GM21576 (cell line): ENCODE data around the gene BCAS1.
"Not testable (repeated sequence)": the region's sequence is repeated elsewhere in the genome, so short reads cannot be mapped to it uniquely, and the experiment has no call there.

Experiments
- ATAC-seq: cut with Tn5 transposase; IDR thresholded peaks from one replicate; pipeline ENCODE4 v1.9.1; 2021; ENCODE audit warnings: mild to moderate bottlenecking, moderate library complexity; ENCODE audit not compliant: unreplicated experiment

BCAS1 gene

DNA sequence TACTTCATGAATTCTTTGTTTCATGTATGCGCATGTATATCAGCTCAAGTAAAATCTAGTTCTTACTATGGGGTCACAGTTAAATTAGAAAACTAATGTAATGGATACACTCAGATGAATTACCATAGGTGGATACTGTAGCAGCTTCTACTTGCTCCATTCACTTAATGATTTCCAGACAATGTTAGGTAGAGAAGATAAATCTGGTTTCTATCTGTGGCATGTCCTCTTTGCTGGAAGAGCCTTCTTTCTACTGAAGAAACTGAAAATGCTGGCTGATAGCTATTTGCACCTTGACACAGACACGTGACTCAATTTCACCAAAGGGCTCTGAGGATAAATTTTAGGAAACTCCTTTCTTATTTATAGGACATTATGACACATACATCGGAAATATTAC is 49.5 kb downstream of the BCAS1 start:
- no peak for ATAC-seq

DNA sequence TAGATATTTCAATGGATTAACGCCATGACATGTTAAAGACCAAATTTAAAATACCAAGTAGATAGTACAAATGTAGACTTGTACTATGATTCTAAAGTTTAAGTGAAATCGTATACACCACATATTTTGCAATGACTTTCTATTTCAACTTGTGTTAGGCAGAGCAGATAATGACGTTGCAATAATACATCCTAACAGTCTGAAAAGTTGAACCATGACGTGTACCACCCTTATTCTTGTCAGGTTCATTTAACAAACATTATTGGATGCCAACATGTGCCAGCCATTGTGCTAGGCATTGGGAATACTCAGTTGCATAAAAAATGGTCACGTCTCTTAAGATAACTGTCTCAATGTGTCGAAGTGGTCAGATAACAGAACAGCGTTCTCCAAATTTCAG is 50.0 kb downstream of the BCAS1 start:
- no peak for ATAC-seq

- ATAC-seq = no peak
Observed at GRCh38 chr20:54019585-54019984, 50.8 kb downstream of the BCAS1 start.

GRCh38 chr20:54019127-54019526 is 51.3 kb downstream of the BCAS1 start:
- ATAC-seq = no peak

- ATAC-seq = peak; percentile 91
Observed at GRCh38 chr20:54017846-54018245, 52.5 kb downstream of the BCAS1 start.

GRCh38 chr20:54015496-54015895 is 54.9 kb downstream of the BCAS1 start:
- ATAC-seq = no peak

- no peak for ATAC-seq
Observed at GRCh38 chr20:54014293-54014926, 56.0 kb downstream of the BCAS1 start.

DNA sequence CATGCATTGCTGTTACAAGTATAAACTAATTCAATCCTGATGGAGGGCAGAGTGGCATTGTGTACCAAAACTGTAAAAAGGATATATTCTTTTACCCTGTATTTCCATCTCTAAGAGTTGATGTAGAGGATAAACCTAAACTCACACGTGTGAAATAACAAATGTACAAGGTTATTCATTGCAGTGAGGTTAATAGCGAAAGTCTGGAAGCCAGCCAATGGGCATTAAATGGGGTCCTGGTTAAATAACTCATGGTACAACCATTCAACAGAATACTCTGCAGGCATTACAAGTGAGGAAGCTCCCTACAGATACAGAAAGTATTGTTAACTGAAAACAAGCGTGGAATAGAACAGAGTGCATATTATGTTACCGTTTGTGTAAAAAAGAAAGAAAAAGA is 56.9 kb downstream of the BCAS1 start:
- no peak for ATAC-seq

GRCh38 chr20:54011346-54011745 is 59.0 kb downstream of the BCAS1 start:
- no peak for ATAC-seq

DNA sequence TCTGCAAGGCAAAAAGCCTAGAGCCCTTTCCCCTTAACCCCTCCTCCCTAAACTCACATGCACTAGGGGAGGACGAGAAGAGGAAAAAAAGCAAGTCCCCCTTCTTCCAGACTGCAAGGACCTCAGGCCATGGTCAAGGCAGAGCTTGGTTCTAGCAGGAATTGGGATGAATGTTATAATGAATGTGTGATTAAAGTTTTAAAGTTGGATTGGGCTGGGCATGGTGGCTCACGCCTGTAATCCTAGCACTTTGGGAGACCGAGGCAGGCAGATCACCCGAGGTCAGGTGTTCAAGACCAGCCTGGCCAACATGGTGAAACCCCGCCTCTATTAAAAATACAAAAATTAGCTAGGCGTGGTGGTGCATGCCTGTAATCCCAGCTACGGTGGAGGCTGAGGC is 64.2 kb downstream of the BCAS1 start:
- ATAC-seq = not testable (repeated sequence)

DNA sequence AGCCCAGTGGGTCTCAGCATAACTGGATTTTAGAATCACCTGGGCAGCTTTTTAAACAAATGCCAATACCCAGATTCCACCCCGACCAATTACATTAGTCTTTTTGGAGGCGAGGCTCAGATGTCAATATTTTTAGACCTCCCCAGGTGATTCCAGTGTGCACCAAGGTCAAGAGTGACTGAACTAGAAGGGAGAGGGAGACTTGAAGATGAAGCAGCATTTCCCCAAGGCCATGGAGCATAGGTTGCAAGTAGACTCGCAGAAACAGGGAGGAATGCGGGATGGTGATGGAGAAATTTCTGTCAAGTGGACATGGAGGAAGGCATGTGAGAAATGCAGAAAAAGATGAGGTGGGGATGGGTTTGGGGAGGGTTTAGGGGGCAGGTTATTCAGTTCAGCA is 64.9 kb downstream of the BCAS1 start:
- no peak for ATAC-seq

GRCh38 chr20:54004445-54004844 is 65.9 kb downstream of the BCAS1 start:
- peak; percentile 97 for ATAC-seq

- no peak for ATAC-seq
Observed at GRCh38 chr20:54002741-54003140, 67.7 kb downstream of the BCAS1 start.

DNA sequence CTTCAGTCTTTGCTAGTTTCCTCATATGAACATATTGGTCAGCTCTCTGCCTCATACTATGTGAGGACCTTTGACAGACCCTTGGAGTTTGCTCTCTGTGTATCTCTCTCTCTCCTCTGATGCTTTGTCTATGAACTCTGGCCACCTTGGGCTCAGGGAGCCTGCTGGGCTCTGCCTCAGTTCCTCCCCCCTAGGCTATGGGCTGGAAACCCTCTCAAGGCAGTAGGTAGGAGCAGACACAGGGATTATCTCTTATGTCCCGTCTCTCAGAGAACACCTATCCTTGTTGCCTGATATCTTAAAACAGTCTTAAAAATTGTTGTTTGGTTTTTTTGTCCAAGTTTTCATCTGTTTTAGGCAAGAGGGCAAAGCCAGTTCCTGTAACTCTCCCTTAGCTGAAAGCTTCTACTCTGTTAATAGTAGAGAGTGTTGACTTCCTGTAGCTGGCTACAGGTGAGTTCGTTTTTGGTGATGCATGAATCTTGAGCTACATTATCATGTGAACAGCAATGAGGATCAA is 68.3 kb downstream of the BCAS1 start:
- no peak for ATAC-seq

GRCh38 chr20:54000914-54001313 is 69.5 kb downstream of the BCAS1 start:
- ATAC-seq = no peak

- ATAC-seq = no peak
Observed at GRCh38 chr20:54000262-54000661, 70.1 kb downstream of the BCAS1 start.

DNA sequence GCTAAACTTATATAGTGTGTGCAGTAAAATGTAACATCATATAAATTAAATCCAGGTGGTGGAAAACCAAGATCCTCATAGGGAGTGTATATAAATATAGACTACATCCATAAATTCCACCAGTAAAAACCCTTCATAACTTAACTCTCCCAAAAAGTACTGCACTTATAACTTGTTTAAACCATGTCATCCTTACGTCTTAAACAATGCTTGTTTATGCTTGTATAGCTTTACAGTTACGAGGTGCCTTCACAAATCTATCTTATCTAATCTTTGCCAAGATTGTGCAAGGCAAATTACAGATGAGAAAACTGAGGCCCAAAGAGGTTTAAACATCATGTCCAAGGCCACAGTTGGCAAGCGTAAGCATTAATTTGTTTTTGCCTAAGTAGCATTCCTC is 71.3 kb downstream of the BCAS1 start:
- no peak for ATAC-seq

- ATAC-seq = no peak
Observed at GRCh38 chr20:53996584-53997486, 73.6 kb downstream of the BCAS1 start.

DNA sequence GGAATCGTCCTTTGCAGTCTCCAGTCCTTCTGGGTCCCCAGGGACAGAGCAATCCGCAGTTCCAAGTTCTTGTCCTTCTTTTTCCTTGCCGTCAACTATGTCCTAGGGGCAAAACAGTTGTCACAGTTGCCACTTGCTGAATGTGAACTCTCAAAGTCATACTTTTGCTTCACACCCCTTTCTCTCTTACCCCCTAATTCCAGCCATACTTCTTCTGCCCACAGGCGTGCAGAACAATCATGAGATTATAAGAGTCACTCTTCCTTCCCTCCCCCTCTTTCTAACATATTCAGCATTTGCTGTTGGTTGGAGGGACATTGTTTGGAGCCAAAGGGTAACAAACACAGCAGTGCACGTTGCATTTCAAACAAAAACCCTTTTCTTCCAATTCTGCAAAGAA is 74.4 kb downstream of the BCAS1 start:
- no peak for ATAC-seq

- ATAC-seq = no peak
Observed at GRCh38 chr20:53994088-53994487, 76.3 kb downstream of the BCAS1 start.

DNA sequence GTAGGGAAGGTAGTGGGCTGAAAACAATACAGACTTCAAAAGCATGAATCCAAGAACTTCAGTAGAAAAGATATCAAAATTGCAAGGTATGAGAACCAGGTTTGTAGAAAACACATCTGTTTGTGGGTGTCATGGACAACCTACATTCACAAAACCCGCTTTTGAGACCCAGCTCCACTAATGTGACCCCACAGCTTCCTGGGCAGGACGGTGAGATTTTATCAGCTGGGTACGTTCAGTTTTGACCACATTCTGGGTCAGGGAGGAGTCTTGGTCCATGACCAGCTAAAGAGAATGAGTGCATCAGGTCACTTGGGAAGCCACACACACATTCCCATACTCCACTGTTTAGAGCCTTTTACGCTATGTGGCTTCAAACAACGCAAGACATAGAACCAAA is 77.1 kb downstream of the BCAS1 start:
- ATAC-seq = no peak

DNA sequence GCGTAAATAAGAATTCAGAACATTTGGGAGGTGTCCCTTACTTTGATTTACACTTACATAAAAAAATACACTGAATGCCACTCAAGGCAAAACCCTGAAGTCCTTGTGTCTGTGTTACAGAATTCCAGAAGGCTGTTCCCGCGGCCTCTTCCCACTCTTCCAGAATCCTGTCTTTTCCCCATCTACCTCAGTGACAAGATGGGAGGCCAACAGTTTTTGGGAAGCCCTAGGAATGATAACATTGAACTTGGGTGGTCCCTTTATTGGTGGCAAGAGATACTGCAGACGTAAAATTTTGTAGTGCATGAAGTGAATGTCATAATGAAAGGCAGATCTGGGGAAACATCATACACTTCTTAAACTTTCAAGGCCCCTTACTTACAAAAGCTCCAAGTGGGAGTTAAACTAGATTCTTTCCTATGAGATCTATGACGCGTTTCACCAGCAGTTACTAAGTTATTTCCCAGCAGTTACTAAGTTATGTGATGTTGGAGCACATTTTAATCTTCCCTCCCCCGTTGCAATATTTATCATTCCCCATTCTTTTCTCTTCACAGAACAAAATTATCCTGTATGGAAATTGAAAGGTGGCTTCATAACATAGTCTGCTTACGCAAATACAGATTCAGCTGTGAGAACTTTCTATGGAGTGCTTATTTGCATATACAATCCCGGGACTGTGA is 79.5 kb downstream of the BCAS1 start:
- no peak for ATAC-seq
